RWPE2 (cell line): ENCODE data around the gene GID8.

ENCODE experiments used
- ATAC-seq: fragments of 200-7000 bp; cut with Tn5 transposase; 3 replicates; pipeline ENCODE4 v1.9.1; 2021; ENCODE audit warnings: low read depth
- DNase-seq: peaks from one replicate; pipeline ENCODE4 v3.0.0-alpha.2; 2020; ENCODE audit warnings: low spot score
- H3K27ac ChIP-seq: fragments of 450-650 bp; 2 replicates; pipeline ENCODE4 v1.5.1; 2017; ENCODE audit warnings: mild to moderate bottlenecking; ENCODE audit not compliant: poor library complexity, severe bottlenecking
- H3K27me3 ChIP-seq: fragments of 250-450 bp; sonication (Bioruptor Pico); 2 replicates; pipeline ENCODE4 v1.5.1; 2021; ENCODE audit warnings: mild to moderate bottlenecking, moderate library complexity; ENCODE audit not compliant: insufficient read depth, poor library complexity, severe bottlenecking
- H3K36me3 ChIP-seq: fragments of 250-450 bp; sonication (Bioruptor Pico); 2 replicates; pipeline ENCODE4 v1.5.1; 2020; ENCODE audit warnings: low read depth, mild to moderate bottlenecking, moderate library complexity
- H3K4me1 ChIP-seq: fragments of 250-450 bp; sonication (Bioruptor Pico); 2 replicates; pipeline ENCODE4 v1.5.1; 2021; ENCODE audit warnings: mild to moderate bottlenecking, moderate library complexity; ENCODE audit not compliant: insufficient read depth, poor library complexity, severe bottlenecking
- H3K4me3 ChIP-seq: fragments of 250-450 bp; sonication (Bioruptor Pico); 2 replicates; pipeline ENCODE4 v1.5.1; 2021; ENCODE audit warnings: mild to moderate bottlenecking, moderate library complexity; ENCODE audit not compliant: severe bottlenecking
- H3K9me3 ChIP-seq: fragments of 250-450 bp; sonication (Bioruptor Pico); 2 replicates; pipeline ENCODE4 v1.5.1; 2021; ENCODE audit warnings: mild to moderate bottlenecking, moderate library complexity; ENCODE audit not compliant: severe bottlenecking
- CTCF ChIP-seq: fragments of 450-650 bp; IDR thresholded peaks from one replicate; pipeline ENCODE4 v1.5.1; 2017; ENCODE audit warnings: mild to moderate bottlenecking, moderate library complexity; ENCODE audit not compliant: poor library complexity, severe bottlenecking

The GID8 gene

GRCh38 chr20:62972845-62973745 is 35.1 kb downstream of the GID8 start:
- TF ChIP-seq CTCF, result no peak
- Histone ChIP-seq H3K4me3 (no peak overlapping the region), H3K27me3 (peaks cover 82% of the 10 kb centered on the region), H3K36me3 (no peaks in the 10 kb centered on the region), H3K4me1 (no peaks in the 10 kb centered on the region), H3K9me3 (no peaks in the 10 kb centered on the region), H3K27ac (no peak overlapping the region)
- ATAC-seq (no peak; the same call in 2 of the 3 replicates), DNase-seq (no peak)

GRCh38 chr20:62975251-62975760 is 37.4 kb downstream of the GID8 start:
- Histone ChIP-seq H3K27me3 (peaks cover 84% of the 10 kb centered on the region), H3K27ac (no peak overlapping the region), H3K9me3 (no peaks in the 10 kb centered on the region), H3K4me3 (no peak overlapping the region), H3K36me3 (no peaks in the 10 kb centered on the region), H3K4me1 (no peaks in the 10 kb centered on the region)
- no peak for TF ChIP-seq CTCF
- no peak for DNase-seq
- ATAC-seq, result no peak

DNA sequence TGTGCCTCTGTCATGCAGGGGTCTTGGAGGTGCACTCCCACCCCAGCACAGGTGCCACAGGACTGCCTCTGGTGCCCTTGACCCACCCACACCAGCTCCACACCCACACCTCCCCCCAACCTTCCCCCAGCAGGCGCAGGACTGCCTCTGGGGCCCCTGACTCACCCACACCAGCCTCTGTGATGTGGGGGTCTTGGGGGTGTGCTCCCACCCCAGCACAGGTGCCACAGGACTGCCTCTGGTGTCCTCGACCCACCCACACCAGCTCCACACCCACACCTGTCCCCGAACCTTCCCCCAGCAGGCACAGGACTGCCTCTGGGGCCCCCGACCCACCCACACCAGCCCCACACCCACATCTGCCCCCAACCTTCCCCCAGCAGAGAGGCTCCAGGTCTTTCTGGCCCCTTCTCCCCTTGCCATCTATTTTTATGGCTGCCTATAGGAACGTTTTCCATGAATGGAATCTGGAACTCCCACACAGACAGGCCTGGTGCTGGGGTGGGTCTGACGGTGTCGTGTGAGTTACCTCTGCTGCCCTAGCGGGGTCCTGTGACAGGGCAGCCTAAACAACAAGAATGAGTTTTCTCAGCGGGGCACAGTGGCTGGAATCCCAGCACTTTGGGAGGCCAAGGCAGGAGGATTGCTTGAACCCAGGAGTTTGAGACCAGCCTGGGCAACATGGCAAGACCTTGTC is 38.0 kb downstream of the GID8 start:
- no peak for DNase-seq
- ATAC-seq, result no peak

GRCh38 chr20:62976886-62977285 is 38.9 kb downstream of the GID8 start:
- Histone ChIP-seq H3K27me3 (peaks cover 91% of the 10 kb centered on the region), H3K27ac (no peak overlapping the region), H3K4me3 (no peak overlapping the region), H3K9me3 (no peaks in the 10 kb centered on the region), H3K36me3 (no peaks in the 10 kb centered on the region), H3K4me1 (no peaks in the 10 kb centered on the region)
- no peak for ATAC-seq
- no peak for TF ChIP-seq CTCF
- DNase-seq, result no peak

More for the DNA sequence above, 38.0 kb downstream of the GID8 start:
- Histone ChIP-seq H3K4me3 (no peak overlapping the region), H3K9me3 (no peaks in the 10 kb centered on the region), H3K36me3 (no peaks in the 10 kb centered on the region), H3K27me3 (peaks cover 84% of the 10 kb centered on the region), H3K27ac (no peak overlapping the region), H3K4me1 (no peaks in the 10 kb centered on the region)
- TF ChIP-seq CTCF, result no peak
